Measurements from ENCODE around the gene GSS. TPM values are rescaled to one million over a fixed set of nuclear protein-coding genes. Genes with fewer than 3 reads are reported as not detected.

The GSS gene
- total RNA-seq, 1 donor from 2014 or later = 64.8 TPM

- Histone ChIP-seq H3K36me3 (ENCODE audit: control insufficient read depth, insufficient read depth, low read length) (no peaks in the 10 kb centered on the region), H3K27me3 (ENCODE audit: control insufficient read depth, insufficient read depth, low read length) (no peaks in the 10 kb centered on the region), H3K4me3 (ENCODE audit: low read depth, low read length) (no peak overlapping the region)
- TF ChIP-seq, protein P1, sequence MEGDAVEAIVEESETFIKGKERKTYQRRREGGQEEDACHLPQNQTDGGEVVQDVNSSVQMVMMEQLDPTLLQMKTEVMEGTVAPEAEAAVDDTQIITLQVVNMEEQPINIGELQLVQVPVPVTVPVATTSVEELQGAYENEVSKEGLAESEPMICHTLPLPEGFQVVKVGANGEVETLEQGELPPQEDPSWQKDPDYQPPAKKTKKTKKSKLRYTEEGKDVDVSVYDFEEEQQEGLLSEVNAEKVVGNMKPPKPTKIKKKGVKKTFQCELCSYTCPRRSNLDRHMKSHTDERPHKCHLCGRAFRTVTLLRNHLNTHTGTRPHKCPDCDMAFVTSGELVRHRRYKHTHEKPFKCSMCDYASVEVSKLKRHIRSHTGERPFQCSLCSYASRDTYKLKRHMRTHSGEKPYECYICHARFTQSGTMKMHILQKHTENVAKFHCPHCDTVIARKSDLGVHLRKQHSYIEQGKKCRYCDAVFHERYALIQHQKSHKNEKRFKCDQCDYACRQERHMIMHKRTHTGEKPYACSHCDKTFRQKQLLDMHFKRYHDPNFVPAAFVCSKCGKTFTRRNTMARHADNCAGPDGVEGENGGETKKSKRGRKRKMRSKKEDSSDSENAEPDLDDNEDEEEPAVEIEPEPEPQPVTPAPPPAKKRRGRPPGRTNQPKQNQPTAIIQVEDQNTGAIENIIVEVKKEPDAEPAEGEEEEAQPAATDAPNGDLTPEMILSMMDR (IDR thresholded peaks at IDR 0.05; ENCODE audit: insufficient read depth, low read length, poor library complexity, severe bottlenecking) = no peak
- no peak for DNase-seq (ENCODE audit: low read depth)
Observed at GRCh38 chr20:34931771-34932170, 23.8 kb downstream of the GSS start.

DNA sequence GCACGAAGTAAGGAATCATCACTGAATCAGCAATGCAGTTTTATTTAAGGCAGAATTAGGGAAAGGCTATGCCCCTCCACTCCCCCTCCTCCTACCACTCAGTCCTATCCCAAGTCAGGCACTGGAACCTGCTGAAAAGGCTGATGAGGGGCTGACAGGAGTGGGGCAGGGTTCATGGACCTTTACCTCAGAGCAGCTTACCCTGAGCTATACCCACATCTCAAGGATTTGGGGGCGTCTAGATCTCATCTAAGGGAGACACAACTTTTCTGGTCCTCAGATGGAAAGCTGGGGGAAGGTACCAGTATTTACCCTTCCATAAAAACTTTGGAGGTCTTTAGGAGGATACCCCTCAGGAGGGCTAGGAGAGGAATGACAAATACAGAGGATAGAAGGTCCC is 27.2 kb downstream of the GSS start:
- Histone ChIP-seq H3K36me3 (ENCODE audit: control insufficient read depth, insufficient read depth, low read length) (peaks cover 1% of the 10 kb centered on the region), H3K27me3 (ENCODE audit: control insufficient read depth, insufficient read depth, low read length) (no peaks in the 10 kb centered on the region), H3K4me3 (ENCODE audit: low read depth, low read length) (no peak overlapping the region)
- no peak for DNase-seq (ENCODE audit: low read depth)
- TF ChIP-seq, protein P1 (IDR thresholded peaks at IDR 0.05; ENCODE audit: insufficient read depth, low read length, poor library complexity, severe bottlenecking) = no peak

- no peaks in the 10 kb centered on the region for H3K27me3 ChIP-seq (ENCODE audit: control insufficient read depth, insufficient read depth, low read length)
- no peak for DNase-seq (ENCODE audit: low read depth)
- H3K4me3 ChIP-seq (ENCODE audit: low read depth, low read length) = no peak overlapping the region
- H3K36me3 ChIP-seq (ENCODE audit: control insufficient read depth, insufficient read depth, low read length) = peaks cover 1% of the 10 kb centered on the region
- TF ChIP-seq, protein P1 (IDR thresholded peaks at IDR 0.05; ENCODE audit: insufficient read depth, low read length, poor library complexity, severe bottlenecking) = no peak
Observed at GRCh38 chr20:34927736-34928135, 27.9 kb downstream of the GSS start.

- Histone ChIP-seq H3K4me3 (ENCODE audit: low read depth, low read length) (no peak overlapping the region), H3K27me3 (ENCODE audit: control insufficient read depth, insufficient read depth, low read length) (no peaks in the 10 kb centered on the region), H3K36me3 (ENCODE audit: control insufficient read depth, insufficient read depth, low read length) (peaks cover 1% of the 10 kb centered on the region)
- DNase-seq (ENCODE audit: low read depth) = no peak
- TF ChIP-seq, protein P1 (IDR thresholded peaks at IDR 0.05; ENCODE audit: insufficient read depth, low read length, poor library complexity, severe bottlenecking) = no peak
Observed at GRCh38 chr20:34926581-34926980, 29.0 kb downstream of the GSS start.

GRCh38 chr20:34925981-34926380 is 29.6 kb downstream of the GSS start:
- no peaks in the 10 kb centered on the region for H3K27me3 ChIP-seq (ENCODE audit: control insufficient read depth, insufficient read depth, low read length)
- peaks cover 1% of the 10 kb centered on the region for H3K36me3 ChIP-seq (ENCODE audit: control insufficient read depth, insufficient read depth, low read length)
- no peak overlapping the region for H3K4me3 ChIP-seq (ENCODE audit: low read depth, low read length)
- DNase-seq (ENCODE audit: low read depth) = no peak
- TF ChIP-seq, protein P1 (IDR thresholded peaks at IDR 0.05; ENCODE audit: insufficient read depth, low read length, poor library complexity, severe bottlenecking) = no peak

DNA sequence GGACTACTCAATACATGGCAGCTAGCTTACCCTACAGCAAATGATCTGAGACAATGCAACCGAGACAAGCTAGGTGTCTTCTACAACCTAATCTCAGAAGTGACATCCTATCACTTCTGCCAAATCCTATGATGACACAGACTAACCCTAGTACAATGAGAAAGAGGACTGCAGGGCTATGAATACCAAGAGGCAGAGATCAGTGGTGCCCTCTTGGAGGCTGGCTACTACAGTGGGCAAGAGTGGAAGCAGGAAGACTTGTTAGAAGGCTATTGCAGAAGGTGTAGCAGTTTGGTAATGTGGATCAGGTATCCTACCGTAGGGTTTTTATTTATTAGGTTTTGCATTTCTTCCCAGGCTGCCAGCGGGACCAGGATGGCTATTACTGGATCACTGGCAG is 30.3 kb downstream of the GSS start:
- Histone ChIP-seq H3K36me3 (ENCODE audit: control insufficient read depth, insufficient read depth, low read length) (peaks cover 1% of the 10 kb centered on the region), H3K27me3 (ENCODE audit: control insufficient read depth, insufficient read depth, low read length) (no peaks in the 10 kb centered on the region), H3K4me3 (ENCODE audit: low read depth, low read length) (no peak overlapping the region)
- no peak for DNase-seq (ENCODE audit: low read depth)
- TF ChIP-seq, protein P1 (IDR thresholded peaks at IDR 0.05; ENCODE audit: insufficient read depth, low read length, poor library complexity, severe bottlenecking) = no peak
